HL-60 (cell line): ENCODE data around the gene PHF21A.

ENCODE experiments used
- DNase-seq, 2 experiments: peaks; one replicate each; pipeline ENCODE4 v3.0.0-alpha.2; 2010 to 2020; ENCODE audit warnings: low read depth in 1 of 2, low spot score in 1 of 2
- H3K27ac ChIP-seq: fragments of 250-450 bp; sonication (Bioruptor Pico); replicated peaks from 2 replicates; pipeline ENCODE4 v1.5.1; 2020; ENCODE audit warnings: mild to moderate bottlenecking, moderate library complexity
- H3K27me3 ChIP-seq: fragments of 250-450 bp; sonication (Bioruptor Pico); 2 replicates; pipeline ENCODE4 v1.5.1; 2021; ENCODE audit warnings: mild to moderate bottlenecking, moderate library complexity; ENCODE audit not compliant: insufficient read depth, poor library complexity, severe bottlenecking
- H3K4me3 ChIP-seq: replicated peaks from 2 replicates; pipeline ENCODE4 v1.5.1; 2011; ENCODE audit warnings: mild to moderate bottlenecking, control low read depth, low read length; ENCODE audit not compliant: insufficient read depth
- GABPA ChIP-seq: IDR thresholded peaks from 2 replicates; pipeline ENCODE4 v1.6.1; 2012; ENCODE audit warnings: low read depth
- POLR2AphosphoS5 ChIP-seq: IDR thresholded peaks from 2 replicates; pipeline ENCODE4 v1.6.1; 2012; ENCODE audit warnings: low read depth
- SPI1 ChIP-seq: IDR thresholded peaks from 2 replicates; pipeline ENCODE4 v1.6.1; 2012; ENCODE audit warnings: low read depth, mild to moderate bottlenecking, borderline replicate concordance
- TF ChIP-seq, protein P1 (sequence below): IDR thresholded peaks from one replicate; pipeline ENCODE4 v1.5.1; 2011; ENCODE audit warnings: low read length, control low read depth, inconsistent platforms; ENCODE audit not compliant: insufficient read depth
- TF ChIP-seq, protein P2 (sequence below): IDR thresholded peaks from 2 replicates; pipeline ENCODE4 v1.6.1; 2012; ENCODE audit warnings: low read depth; ENCODE audit not compliant: insufficient replicate concordance

PHF21A gene

DNA sequence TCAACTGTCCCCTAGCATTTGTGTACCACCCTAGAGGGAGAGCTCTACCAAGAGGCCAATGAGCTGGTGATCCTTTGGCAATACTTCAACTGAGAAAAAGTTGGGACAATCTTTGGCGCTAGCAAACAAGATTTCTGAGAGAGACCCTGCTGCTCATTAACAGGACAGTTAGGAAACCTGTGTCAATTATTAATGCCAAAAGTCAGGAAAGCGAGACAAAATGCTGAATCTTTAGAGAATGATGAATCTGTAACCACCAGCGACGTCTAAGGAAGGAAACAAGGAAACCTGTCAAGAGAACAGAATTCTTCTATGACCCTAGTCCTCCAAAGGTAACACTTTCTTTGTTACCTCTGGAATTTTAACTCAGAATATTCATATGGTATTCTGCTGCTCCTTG is 178.9 kb downstream of the PHF21A start:
- no peak overlapping the region for H3K27ac ChIP-seq
- TF ChIP-seq, protein P1, sequence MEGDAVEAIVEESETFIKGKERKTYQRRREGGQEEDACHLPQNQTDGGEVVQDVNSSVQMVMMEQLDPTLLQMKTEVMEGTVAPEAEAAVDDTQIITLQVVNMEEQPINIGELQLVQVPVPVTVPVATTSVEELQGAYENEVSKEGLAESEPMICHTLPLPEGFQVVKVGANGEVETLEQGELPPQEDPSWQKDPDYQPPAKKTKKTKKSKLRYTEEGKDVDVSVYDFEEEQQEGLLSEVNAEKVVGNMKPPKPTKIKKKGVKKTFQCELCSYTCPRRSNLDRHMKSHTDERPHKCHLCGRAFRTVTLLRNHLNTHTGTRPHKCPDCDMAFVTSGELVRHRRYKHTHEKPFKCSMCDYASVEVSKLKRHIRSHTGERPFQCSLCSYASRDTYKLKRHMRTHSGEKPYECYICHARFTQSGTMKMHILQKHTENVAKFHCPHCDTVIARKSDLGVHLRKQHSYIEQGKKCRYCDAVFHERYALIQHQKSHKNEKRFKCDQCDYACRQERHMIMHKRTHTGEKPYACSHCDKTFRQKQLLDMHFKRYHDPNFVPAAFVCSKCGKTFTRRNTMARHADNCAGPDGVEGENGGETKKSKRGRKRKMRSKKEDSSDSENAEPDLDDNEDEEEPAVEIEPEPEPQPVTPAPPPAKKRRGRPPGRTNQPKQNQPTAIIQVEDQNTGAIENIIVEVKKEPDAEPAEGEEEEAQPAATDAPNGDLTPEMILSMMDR: no peak
- TF ChIP-seq, protein P2, sequence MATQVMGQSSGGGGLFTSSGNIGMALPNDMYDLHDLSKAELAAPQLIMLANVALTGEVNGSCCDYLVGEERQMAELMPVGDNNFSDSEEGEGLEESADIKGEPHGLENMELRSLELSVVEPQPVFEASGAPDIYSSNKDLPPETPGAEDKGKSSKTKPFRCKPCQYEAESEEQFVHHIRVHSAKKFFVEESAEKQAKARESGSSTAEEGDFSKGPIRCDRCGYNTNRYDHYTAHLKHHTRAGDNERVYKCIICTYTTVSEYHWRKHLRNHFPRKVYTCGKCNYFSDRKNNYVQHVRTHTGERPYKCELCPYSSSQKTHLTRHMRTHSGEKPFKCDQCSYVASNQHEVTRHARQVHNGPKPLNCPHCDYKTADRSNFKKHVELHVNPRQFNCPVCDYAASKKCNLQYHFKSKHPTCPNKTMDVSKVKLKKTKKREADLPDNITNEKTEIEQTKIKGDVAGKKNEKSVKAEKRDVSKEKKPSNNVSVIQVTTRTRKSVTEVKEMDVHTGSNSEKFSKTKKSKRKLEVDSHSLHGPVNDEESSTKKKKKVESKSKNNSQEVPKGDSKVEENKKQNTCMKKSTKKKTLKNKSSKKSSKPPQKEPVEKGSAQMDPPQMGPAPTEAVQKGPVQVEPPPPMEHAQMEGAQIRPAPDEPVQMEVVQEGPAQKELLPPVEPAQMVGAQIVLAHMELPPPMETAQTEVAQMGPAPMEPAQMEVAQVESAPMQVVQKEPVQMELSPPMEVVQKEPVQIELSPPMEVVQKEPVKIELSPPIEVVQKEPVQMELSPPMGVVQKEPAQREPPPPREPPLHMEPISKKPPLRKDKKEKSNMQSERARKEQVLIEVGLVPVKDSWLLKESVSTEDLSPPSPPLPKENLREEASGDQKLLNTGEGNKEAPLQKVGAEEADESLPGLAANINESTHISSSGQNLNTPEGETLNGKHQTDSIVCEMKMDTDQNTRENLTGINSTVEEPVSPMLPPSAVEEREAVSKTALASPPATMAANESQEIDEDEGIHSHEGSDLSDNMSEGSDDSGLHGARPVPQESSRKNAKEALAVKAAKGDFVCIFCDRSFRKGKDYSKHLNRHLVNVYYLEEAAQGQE: no peak
- TF ChIP-seq SPI1 (no peak), GABPA (no peak), POLR2AphosphoS5 (no peak)
- H3K27me3 ChIP-seq: no peaks in the 10 kb centered on the region
- DNase-seq: no peak
- no peak overlapping the region for H3K4me3 ChIP-seq

GRCh38 chr11:45941285-45941684 is 180.0 kb downstream of the PHF21A start:
- Histone ChIP-seq H3K27me3 (no peaks in the 10 kb centered on the region), H3K27ac (no peak overlapping the region), H3K4me3 (no peak overlapping the region)
- no peak for DNase-seq
- TF ChIP-seq POLR2AphosphoS5 (no peak), GABPA (no peak), SPI1 (no peak)
- TF ChIP-seq, protein P2: no peak
- TF ChIP-seq, protein P1: no peak

DNA sequence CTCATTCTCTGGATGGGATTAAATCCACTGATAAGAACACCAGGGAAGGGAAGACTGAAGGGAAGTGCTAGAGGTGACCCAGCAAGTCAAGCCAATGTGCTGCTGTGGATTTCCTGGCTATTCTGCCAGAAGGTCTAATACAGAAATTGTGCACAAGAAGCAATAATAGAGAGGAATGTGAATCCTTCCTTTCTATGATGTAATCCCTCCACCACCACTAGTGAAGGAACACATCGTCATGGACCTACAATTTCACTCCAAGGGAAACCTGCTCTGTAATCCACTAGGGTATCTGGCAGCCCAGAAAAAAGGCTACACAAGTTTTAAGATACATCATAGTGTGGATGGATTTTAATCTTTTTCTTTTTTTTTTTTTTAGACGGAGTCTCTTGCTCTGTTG is 181.4 kb downstream of the PHF21A start:
- Histone ChIP-seq H3K4me3 (no peak overlapping the region), H3K27me3 (no peaks in the 10 kb centered on the region), H3K27ac (no peak overlapping the region)
- no peak for DNase-seq
- no peak for TF ChIP-seq GABPA

GRCh38 chr11:45937916-45938315 is 183.3 kb downstream of the PHF21A start:
- Histone ChIP-seq H3K27me3 (no peaks in the 10 kb centered on the region), H3K27ac (no peak overlapping the region), H3K4me3 (no peak overlapping the region)
- DNase-seq: no peak
- TF ChIP-seq, protein P1: no peak
- TF ChIP-seq SPI1 (no peak), GABPA (no peak)
